Thoracic aorta (tissue), 2 donors: ENCODE results near the gene USP47. TPM values are rescaled to one million over a fixed set of nuclear protein-coding genes. Genes with fewer than 3 reads are reported as not detected.

Experiments
- ATAC-seq: fragments of 150-250 bp; one replicate; pipeline ENCODE4 v1.8.0; 2017; ENCODE audit warnings: low read depth; ENCODE audit not compliant: insufficient number of reproducible peaks, low FRiP score
- DNase-seq: peaks from one replicate; pipeline ENCODE4 v3.0.0-alpha.2; 2020; ENCODE audit warnings: low spot score
- H3K27ac ChIP-seq, 2 donors: fragments of 200-600 bp; sonication (generic); 1 replicate in 1 of 2; 2 replicates in 1 of 2; pipeline ENCODE4 v1.5.1; 2016; ENCODE audit warnings: mild to moderate bottlenecking in 2 of 2, moderate library complexity in 2 of 2
- H3K27me3 ChIP-seq: fragments of 200-600 bp; sonication (generic); replicated peaks from 2 replicates; pipeline ENCODE4 v1.6.0; 2016; ENCODE audit warnings: mild to moderate bottlenecking; ENCODE audit not compliant: insufficient read depth
- H3K36me3 ChIP-seq: fragments of 200-600 bp; sonication (generic); one replicate; pipeline ENCODE4 v1.5.1; 2016
- H3K4me1 ChIP-seq, 2 donors: fragments of 200-600 bp; sonication (generic); 1 replicate in 1 of 2; 2 replicates in 1 of 2; pipeline versions ENCODE4 v1.5.1 to v1.6.0; 2016; ENCODE audit warnings: low read depth in 2 of 2, mild to moderate bottlenecking in 1 of 2; ENCODE audit not compliant: control insufficient read depth in 1 of 2
- H3K4me3 ChIP-seq: fragments of 200-600 bp; sonication (generic); 2 replicates; pipeline ENCODE4 v1.5.1; 2016; ENCODE audit warnings: mild to moderate bottlenecking
- H3K9me3 ChIP-seq: fragments of 200-600 bp; sonication (generic); 2 replicates; pipeline ENCODE4 v1.5.1; 2016
- CTCF ChIP-seq: fragments of 200-600 bp; sonication (generic); IDR thresholded peaks from one replicate; pipeline ENCODE4 v1.5.1; 2019; ENCODE audit warnings: antibody characterized with exemption
- total RNA-seq, 2 donors: library from RNA; depleted of rRNA; stranded (reverse); fragments of >200 nt; gene quantifications; one replicate each; pipeline versions ENCODE4 v1.1.0 to v1.2.3, GENCODE V29; 2016

The USP47 gene
- total RNA-seq, 2 donors from 2014 or later: 55.0 to 86.4 TPM

GRCh38 chr11:12006552-12007229 lies 164.9 kb downstream of the USP47 start:
- no peak for DNase-seq
- TF ChIP-seq CTCF: no peak
- peaks cover 11 to 51% of the 10 kb centered on the region in 2 donors for H3K4me1 ChIP-seq
- no peaks in the 10 kb centered on the region for H3K9me3 ChIP-seq
- H3K27ac ChIP-seq: peak overlapping the region; percentile 86
- ATAC-seq: no peak
- peak overlapping the region; percentile 73 for H3K4me3 ChIP-seq
- H3K27me3 ChIP-seq: no peaks in the 10 kb centered on the region
- H3K36me3 ChIP-seq: peaks cover 5% of the 10 kb centered on the region

GRCh38 chr11:12007230-12007593 lies 165.4 kb downstream of the USP47 start:
- peak overlapping the region; percentile 86 for H3K27ac ChIP-seq
- peaks cover 11 to 51% of the 10 kb centered on the region in 2 donors for H3K4me1 ChIP-seq
- H3K9me3 ChIP-seq: no peaks in the 10 kb centered on the region
- no peak for TF ChIP-seq CTCF
- peak overlapping the region; percentile 73 for H3K4me3 ChIP-seq
- H3K36me3 ChIP-seq: no peaks in the 10 kb centered on the region
- no peak for ATAC-seq
- DNase-seq: no peak
- no peaks in the 10 kb centered on the region for H3K27me3 ChIP-seq

GRCh38 chr11:12007769-12008737 lies 166.3 kb downstream of the USP47 start, which contains the start of gene DKK3:
TSS of gene DKK3 (minus strand) at chr11:12008626. CDS start at chr11:12008582, 44 bp downstream.
- Histone ChIP-seq H3K27me3 (no peaks in the 10 kb centered on the region), H3K9me3 (no peaks in the 10 kb centered on the region), H3K4me1 (peaks cover 11 to 51% of the 10 kb centered on the region in 2 donors), H3K36me3 (no peaks in the 10 kb centered on the region), H3K27ac (peak within 1 kb of the TSS; percentile 86), H3K4me3 (peak within 1 kb of the TSS; percentile 73)
- DNase-seq (no peak), ATAC-seq (no peak)
- TF ChIP-seq CTCF: no peak

Other genes with a start within 250 kb of the USP47 start
- 10 to 100 TPM; 28.2 to 57.8 TPM for gene GALNT18, start 220.0 kb upstream of the USP47 start, total RNA-seq
- gene DKK3, start 166.7 kb downstream of the USP47 start, total RNA-seq: 100 to 1,000 TPM; 732 to 847 TPM